Inflammatory macrophage treated with lipopolysaccharide for 4 hours (primary cell): ENCODE measurements around the gene CRYZ.

ENCODE experiments used
- DNase-seq: peaks from one replicate; pipeline ENCODE4 v3.0.0-alpha.2; 2020

The CRYZ gene

GRCh38 chr1:74729741-74730478, 2.9 kb downstream of the CRYZ start:
- no peak for DNase-seq

- DNase-seq, result no peak
Observed at GRCh38 chr1:74728736-74729135, 4.1 kb downstream of the CRYZ start.

- DNase-seq, result no peak
Observed at GRCh38 chr1:74726063-74726462, 6.8 kb downstream of the CRYZ start.

- no peak for DNase-seq
Observed at GRCh38 chr1:74717626-74718025, 15.2 kb downstream of the CRYZ start.

- DNase-seq, result no peak
Observed at GRCh38 chr1:74716822-74717221, 16.0 kb downstream of the CRYZ start.

GRCh38 chr1:74715806-74716205, 17.0 kb downstream of the CRYZ start:
- DNase-seq, result no peak

- no peak for DNase-seq
Observed at GRCh38 chr1:74715236-74715502, 17.7 kb downstream of the CRYZ start.

GRCh38 chr1:74714429-74715235, 18.2 kb downstream of the CRYZ start:
- no peak for DNase-seq

- no peak for DNase-seq
Observed at GRCh38 chr1:74713849-74714248, 19.0 kb downstream of the CRYZ start.

- DNase-seq, result no peak
Observed at GRCh38 chr1:74712881-74713280, 20.0 kb downstream of the CRYZ start.

- DNase-seq, result no peak
Observed at GRCh38 chr1:74703386-74704182, 29.3 kb downstream of the CRYZ start.

GRCh38 chr1:74699331-74699730, 33.5 kb downstream of the CRYZ start:
- DNase-seq, result no peak

- DNase-seq, result no peak
Observed at GRCh38 chr1:74697832-74698231, 35.0 kb downstream of the CRYZ start.

- no peak for DNase-seq
Observed at GRCh38 chr1:74693473-74693872, 39.4 kb downstream of the CRYZ start.

- no peak for DNase-seq
Observed at GRCh38 chr1:74690909-74691308, 41.9 kb downstream of the CRYZ start.

GRCh38 chr1:74690364-74690696, 42.5 kb downstream of the CRYZ start:
- DNase-seq, result no peak

GRCh38 chr1:74689621-74690363, 43.1 kb downstream of the CRYZ start:
- DNase-seq, result peak; percentile 40

- DNase-seq, result no peak
Observed at GRCh38 chr1:74686928-74687327, 45.9 kb downstream of the CRYZ start.

GRCh38 chr1:74684301-74684700, 48.5 kb downstream of the CRYZ start:
- no peak for DNase-seq

GRCh38 chr1:74683656-74684055, 49.2 kb downstream of the CRYZ start:
- peak; percentile 24 for DNase-seq

GRCh38 chr1:74681851-74682250, 51.0 kb downstream of the CRYZ start:
- no peak for DNase-seq

- DNase-seq, result no peak
Observed at GRCh38 chr1:74681449-74681848, 51.4 kb downstream of the CRYZ start.

GRCh38 chr1:74681001-74681400, 51.8 kb downstream of the CRYZ start:
- no peak for DNase-seq
